Uterus (tissue), 2 donors: ENCODE results near the gene BUB1.

Experiments used
- POLR2A ChIP-seq, 2 donors: fragments of 450-650 bp; IDR thresholded peaks; one replicate each; pipeline ENCODE4 v1.6.1; 2016; ENCODE audit warnings: antibody characterized with exemption in 2 of 2, mild to moderate bottlenecking in 1 of 2, moderate library complexity in 1 of 2
- TF ChIP-seq, protein P1 (sequence below), 4 experiments: fragments of 200-600 bp in 2 of 4; fragments of 450-650 bp in 2 of 4; sonication (generic) in 2 of 4; IDR thresholded peaks; one replicate each; pipeline ENCODE4 v1.5.1; 2016 to 2019; ENCODE audit warnings: antibody characterized with exemption in 4 of 4, mild to moderate bottlenecking in 2 of 4, moderate library complexity in 1 of 4

DNA sequence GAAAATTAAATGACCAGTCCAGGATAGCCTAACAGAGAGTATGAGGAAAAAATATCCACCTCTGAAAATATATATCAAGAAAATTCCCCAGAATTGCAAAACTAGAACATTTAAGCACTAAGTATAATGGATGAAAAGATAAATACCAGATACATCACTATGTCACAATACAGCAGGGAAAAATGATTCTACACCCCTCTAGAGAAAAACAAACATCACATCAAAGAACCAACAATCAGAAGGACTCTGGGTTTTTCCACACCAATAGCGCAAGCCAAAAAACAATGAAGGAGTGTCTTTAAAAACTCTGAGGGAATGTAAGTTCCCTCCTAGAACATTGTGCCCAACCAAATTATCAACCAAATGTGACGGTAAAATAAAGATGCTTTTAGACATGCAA, 13.7 kb downstream of the BUB1 start:
- TF ChIP-seq POLR2A (IDR thresholded peaks at IDR 0.05) = no peak
- TF ChIP-seq, protein P1, sequence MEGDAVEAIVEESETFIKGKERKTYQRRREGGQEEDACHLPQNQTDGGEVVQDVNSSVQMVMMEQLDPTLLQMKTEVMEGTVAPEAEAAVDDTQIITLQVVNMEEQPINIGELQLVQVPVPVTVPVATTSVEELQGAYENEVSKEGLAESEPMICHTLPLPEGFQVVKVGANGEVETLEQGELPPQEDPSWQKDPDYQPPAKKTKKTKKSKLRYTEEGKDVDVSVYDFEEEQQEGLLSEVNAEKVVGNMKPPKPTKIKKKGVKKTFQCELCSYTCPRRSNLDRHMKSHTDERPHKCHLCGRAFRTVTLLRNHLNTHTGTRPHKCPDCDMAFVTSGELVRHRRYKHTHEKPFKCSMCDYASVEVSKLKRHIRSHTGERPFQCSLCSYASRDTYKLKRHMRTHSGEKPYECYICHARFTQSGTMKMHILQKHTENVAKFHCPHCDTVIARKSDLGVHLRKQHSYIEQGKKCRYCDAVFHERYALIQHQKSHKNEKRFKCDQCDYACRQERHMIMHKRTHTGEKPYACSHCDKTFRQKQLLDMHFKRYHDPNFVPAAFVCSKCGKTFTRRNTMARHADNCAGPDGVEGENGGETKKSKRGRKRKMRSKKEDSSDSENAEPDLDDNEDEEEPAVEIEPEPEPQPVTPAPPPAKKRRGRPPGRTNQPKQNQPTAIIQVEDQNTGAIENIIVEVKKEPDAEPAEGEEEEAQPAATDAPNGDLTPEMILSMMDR (IDR thresholded peaks at IDR 0.05) = no peak
